Fibroblast of lung (primary cell): ENCODE data around the gene KCNN4.

Source experiments
- CTCF ChIP-seq, 2 donors: IDR thresholded peaks in 1 of 2; conservative IDR thresholded peaks in 1 of 2; 1 replicate in 1 of 2; 2 replicates in 1 of 2; pipeline ENCODE4 v1.5.1; 2011 to 2012; ENCODE audit warnings: low read length in 2 of 2, control low read depth in 1 of 2, inconsistent platforms in 1 of 2, low read depth in 1 of 2, mild to moderate bottlenecking in 1 of 2
- EZH2 ChIP-seq: IDR thresholded peaks from 2 replicates; pipeline ENCODE4 v1.5.1; 2012; ENCODE audit warnings: low read length, control low read depth, mild to moderate bottlenecking; ENCODE audit errors: missing control alignments

- no peak for TF ChIP-seq CTCF (conservative IDR thresholded peaks at IDR 0.05 in 1 of 2, IDR thresholded peaks at IDR 0.05 in 1 of 2; ENCODE audit: low read depth in 1 of 2, low read length in 2 of 2)
- no peak for TF ChIP-seq EZH2
Observed at GRCh38 chr19:43781630-43782310, 997 bp upstream of the KCNN4 start.
